ENCODE results near the gene ENTPD2. TPM values are rescaled to one million over a fixed set of nuclear protein-coding genes. Genes with fewer than 3 reads are reported as not detected.

ENTPD2 gene
- total and polyA plus RNA-seq, 2 of the 4 experiments (the other 2 are of a cell fraction): not detected

DNA sequence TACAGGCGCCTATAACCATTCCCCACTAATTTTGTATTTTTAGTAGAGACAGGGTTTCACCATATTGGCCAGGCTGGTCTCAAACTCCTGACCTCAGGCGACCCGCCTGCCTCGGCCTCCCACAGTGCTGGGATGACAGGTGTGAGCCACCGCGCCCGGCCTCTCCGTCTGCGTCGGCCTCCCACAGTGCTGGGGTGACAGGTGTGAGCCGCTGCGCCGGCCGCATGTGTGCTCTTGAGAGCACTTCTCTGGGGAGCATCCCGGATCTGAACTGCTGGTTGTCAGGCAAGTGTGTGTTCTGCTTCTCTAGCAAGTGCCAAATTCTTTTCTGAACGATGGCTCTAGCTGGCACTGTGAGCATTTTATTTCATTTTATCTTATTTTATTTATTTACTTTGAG, 3.7 kb upstream of the ENTPD2 start:
- no peak overlapping the region for H3K18ac ChIP-seq (ENCODE audit: low read depth, low read length)
- no peak overlapping the region for H2BK20ac ChIP-seq (ENCODE audit: low read depth, low read length)
- H3K14ac ChIP-seq (replicated peaks; ENCODE audit: low read depth, low read length): no peak overlapping the region
- no peak overlapping the region for H3K56ac ChIP-seq (ENCODE audit: extremely low read depth, insufficient read depth, low read length)
- no peak overlapping the region for H4K91ac ChIP-seq (ENCODE audit: insufficient read depth, low read depth, low read length)
- no peak overlapping the region for H2AK9ac ChIP-seq (replicated peaks; ENCODE audit: low read depth, low read length, poor library complexity)
- H2AFZ ChIP-seq (replicated peaks; ENCODE audit: low read length, poor library complexity): no peak overlapping the region
- no peak overlapping the region for H3K4me3 ChIP-seq (ENCODE audit: insufficient read depth, low read depth, low read length)
- peaks cover 3% of the 10 kb centered on the region; the same call in 1 of the 2 replicates for H3K4me1 ChIP-seq (ENCODE audit: control insufficient read depth, insufficient read depth, low read length)
- H3K23ac ChIP-seq (ENCODE audit: low read depth, low read length): no peak overlapping the region
- H2BK15ac ChIP-seq (ENCODE audit: low read depth, low read length): no peak overlapping the region
- H3K9ac ChIP-seq (ENCODE audit: low read depth, low read length): no peak overlapping the region
- ChIA-PET CTCF (interaction anchor here (1.2 kb wide), 1 partner anchor 11 kb away, joined by 4 read pairs; the partner anchor contains the start of gene NPDC1), POLR2A (ENCODE audit: unreplicated experiment) (no interaction called here)
- no peak overlapping the region for H2AK5ac ChIP-seq (ENCODE audit: low read depth, low read length)
- no peak overlapping the region for H3K4me2 ChIP-seq (ENCODE audit: low read depth, low read length)
- intact Hi-C loops (cut with micrococcal nuclease) (no loop called here), dilution Hi-C loops (cut with HindIII; ENCODE audit: low sequenced_read_pairs, unreplicated experiment) (no loop called here), in situ Hi-C loops (cut with MboI; ENCODE audit: low sequenced_read_pairs) (no loop called here)
- ATAC-seq (ENCODE audit: low read depth): no peak
- H4K20me1 ChIP-seq (ENCODE audit: insufficient read depth, low read length): no peaks in the 10 kb centered on the region
- H4K5ac ChIP-seq (ENCODE audit: low read depth, low read length): no peak overlapping the region
- H3K27ac ChIP-seq (ENCODE audit: insufficient read depth, low read length): no peak overlapping the region
- H4K8ac ChIP-seq (ENCODE audit: low read depth in 2 of 2, low read length in 2 of 2): no peak overlapping the region
- no peak overlapping the region for H2BK5ac ChIP-seq (ENCODE audit: low read depth, low read length, poor library complexity, severe bottlenecking)
- no peak for DNase-seq
- no peaks in the 10 kb centered on the region for H3K36me3 ChIP-seq (ENCODE audit: control insufficient read depth, insufficient read depth, low read length)
- no peaks in the 10 kb centered on the region for H3K79me1 ChIP-seq (ENCODE audit: low read depth in 1 of 2, low read length in 2 of 2)
- H3K9me3 ChIP-seq (ENCODE audit: control insufficient read depth, insufficient read depth, low read length): no peaks in the 10 kb centered on the region
- WGBS, 2 experiments (ENCODE audit: extremely low coverage in 2 of 2, insufficient read length in 1 of 2): 10% methylated on average over 2 of the region's 16 CpGs; no CpG with 5 or more reads in 1 of the 2 experiments
- no peak for TF ChIP-seq RFX5 (IDR thresholded peaks at IDR 0.05; ENCODE audit: low read depth, low read length)
- TF ChIP-seq CEBPB (IDR thresholded peaks at IDR 0.05; ENCODE audit: low read depth, low read length): no peak
- no peak for TF ChIP-seq FOS (IDR thresholded peaks at IDR 0.05; ENCODE audit: low read depth, low read length)
- no peak for TF ChIP-seq RAD21 (IDR thresholded peaks at IDR 0.05; ENCODE audit: low read length)
- no peak for TF ChIP-seq MXI1 (IDR thresholded peaks at IDR 0.05; ENCODE audit: borderline replicate concordance, low read depth, low read length)
- TF ChIP-seq MAZ (IDR thresholded peaks at IDR 0.05; ENCODE audit: borderline replicate concordance, low read depth, low read length): no peak
- no peak for TF ChIP-seq BHLHE40 (IDR thresholded peaks at IDR 0.05; ENCODE audit: low read depth, low read length)
- TF ChIP-seq NFE2L2 (IDR thresholded peaks at IDR 0.05; ENCODE audit: low read depth, low read length): no peak
- TF ChIP-seq, protein P1, sequence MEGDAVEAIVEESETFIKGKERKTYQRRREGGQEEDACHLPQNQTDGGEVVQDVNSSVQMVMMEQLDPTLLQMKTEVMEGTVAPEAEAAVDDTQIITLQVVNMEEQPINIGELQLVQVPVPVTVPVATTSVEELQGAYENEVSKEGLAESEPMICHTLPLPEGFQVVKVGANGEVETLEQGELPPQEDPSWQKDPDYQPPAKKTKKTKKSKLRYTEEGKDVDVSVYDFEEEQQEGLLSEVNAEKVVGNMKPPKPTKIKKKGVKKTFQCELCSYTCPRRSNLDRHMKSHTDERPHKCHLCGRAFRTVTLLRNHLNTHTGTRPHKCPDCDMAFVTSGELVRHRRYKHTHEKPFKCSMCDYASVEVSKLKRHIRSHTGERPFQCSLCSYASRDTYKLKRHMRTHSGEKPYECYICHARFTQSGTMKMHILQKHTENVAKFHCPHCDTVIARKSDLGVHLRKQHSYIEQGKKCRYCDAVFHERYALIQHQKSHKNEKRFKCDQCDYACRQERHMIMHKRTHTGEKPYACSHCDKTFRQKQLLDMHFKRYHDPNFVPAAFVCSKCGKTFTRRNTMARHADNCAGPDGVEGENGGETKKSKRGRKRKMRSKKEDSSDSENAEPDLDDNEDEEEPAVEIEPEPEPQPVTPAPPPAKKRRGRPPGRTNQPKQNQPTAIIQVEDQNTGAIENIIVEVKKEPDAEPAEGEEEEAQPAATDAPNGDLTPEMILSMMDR (conservative IDR thresholded peaks at IDR 0.05; ENCODE audit: low read depth, low read length): no peak
- TF ChIP-seq MAFK (IDR thresholded peaks at IDR 0.05; ENCODE audit: low read depth, low read length): no peak
- no peak for TF ChIP-seq CHD1 (IDR thresholded peaks at IDR 0.05; ENCODE audit: low read depth, low read length)
- TF ChIP-seq, protein P2, sequence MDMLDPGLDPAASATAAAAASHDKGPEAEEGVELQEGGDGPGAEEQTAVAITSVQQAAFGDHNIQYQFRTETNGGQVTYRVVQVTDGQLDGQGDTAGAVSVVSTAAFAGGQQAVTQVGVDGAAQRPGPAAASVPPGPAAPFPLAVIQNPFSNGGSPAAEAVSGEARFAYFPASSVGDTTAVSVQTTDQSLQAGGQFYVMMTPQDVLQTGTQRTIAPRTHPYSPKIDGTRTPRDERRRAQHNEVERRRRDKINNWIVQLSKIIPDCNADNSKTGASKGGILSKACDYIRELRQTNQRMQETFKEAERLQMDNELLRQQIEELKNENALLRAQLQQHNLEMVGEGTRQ (IDR thresholded peaks at IDR 0.05; ENCODE audit: low read depth, low read length): no peak
- TF ChIP-seq RCOR1 (IDR thresholded peaks at IDR 0.05; ENCODE audit: insufficient replicate concordance, low read length): no peak
- no peak for TF ChIP-seq POLR2A (IDR thresholded peaks at IDR 0.05; ENCODE audit: low read depth, low read length)
- TF ChIP-seq, protein P3, sequence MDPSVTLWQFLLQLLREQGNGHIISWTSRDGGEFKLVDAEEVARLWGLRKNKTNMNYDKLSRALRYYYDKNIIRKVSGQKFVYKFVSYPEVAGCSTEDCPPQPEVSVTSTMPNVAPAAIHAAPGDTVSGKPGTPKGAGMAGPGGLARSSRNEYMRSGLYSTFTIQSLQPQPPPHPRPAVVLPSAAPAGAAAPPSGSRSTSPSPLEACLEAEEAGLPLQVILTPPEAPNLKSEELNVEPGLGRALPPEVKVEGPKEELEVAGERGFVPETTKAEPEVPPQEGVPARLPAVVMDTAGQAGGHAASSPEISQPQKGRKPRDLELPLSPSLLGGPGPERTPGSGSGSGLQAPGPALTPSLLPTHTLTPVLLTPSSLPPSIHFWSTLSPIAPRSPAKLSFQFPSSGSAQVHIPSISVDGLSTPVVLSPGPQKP (IDR thresholded peaks at IDR 0.05; ENCODE audit: borderline replicate concordance, low read depth, low read length): no peak
- TF ChIP-seq SMC3 (IDR thresholded peaks at IDR 0.05; ENCODE audit: low read depth, low read length): no peak
- peaks cover 39% of the 10 kb centered on the region for H3K27me3 ChIP-seq (ENCODE audit: control insufficient read depth, insufficient read depth, low read length)
- no peak overlapping the region for H2BK120ac ChIP-seq (ENCODE audit: low read depth, low read length)
- no peak overlapping the region for H3K4ac ChIP-seq (ENCODE audit: low read depth, low read length)
- no TSS peak for BruUV-seq (replicated peaks)
- H3K9me1 ChIP-seq (ENCODE audit: insufficient read depth, low read length): no peaks in the 10 kb centered on the region

Data from IMR-90 (cell line).